ENCODE data around the gene PSMD1.
"Not testable (repeated sequence)": the region's sequence is repeated elsewhere in the genome, so short reads cannot be mapped to it uniquely, and the experiment has no call there.

Gene PSMD1

GRCh38 chr2:231187736-231188505, 131.3 kb downstream of the PSMD1 start:
- DNase-seq, result peak; percentile 37

GRCh38 chr2:231188506-231189170, 132.0 kb downstream of the PSMD1 start:
- no peak for DNase-seq

GRCh38 chr2:231189171-231189530, 132.5 kb downstream of the PSMD1 start:
- no peak for DNase-seq

- peak; percentile 7 for DNase-seq
Measured at GRCh38 chr2:231189571-231190495, 133.2 kb downstream of the PSMD1 start.

GRCh38 chr2:231190531-231191197, 134.0 kb downstream of the PSMD1 start:
- DNase-seq, result peak; percentile 35

- DNase-seq, result peak; percentile 87
Measured at GRCh38 chr2:231191896-231192872, 135.5 kb downstream of the PSMD1 start.

- DNase-seq, result no peak
Measured at GRCh38 chr2:231193216-231193615, 136.5 kb downstream of the PSMD1 start.

- DNase-seq, result no peak
Measured at GRCh38 chr2:231196592-231196991, 139.9 kb downstream of the PSMD1 start.

GRCh38 chr2:231197196-231197595, 140.5 kb downstream of the PSMD1 start:
- DNase-seq, result not testable (repeated sequence)

- DNase-seq, result no peak
Measured at GRCh38 chr2:231197706-231198290, 141.1 kb downstream of the PSMD1 start.

- peak; percentile 59 for DNase-seq
Measured at GRCh38 chr2:231198291-231199173, 141.9 kb downstream of the PSMD1 start, which contains the start of gene ARMC9. Gene ARMC9 (plus strand): TSS chr2:231198631. CDS start chr2:231206239, 7,608 bp downstream.

- peak; percentile 61 for DNase-seq
Measured at GRCh38 chr2:231199219-231199618, 142.6 kb downstream of the PSMD1 start.

GRCh38 chr2:231200805-231201474, 144.3 kb downstream of the PSMD1 start:
- DNase-seq, result peak; percentile 65

GRCh38 chr2:231201475-231201814, 144.8 kb downstream of the PSMD1 start:
- no peak for DNase-seq

GRCh38 chr2:231203087-231203486, 146.4 kb downstream of the PSMD1 start:
- no peak for DNase-seq

- no peak for DNase-seq
Measured at GRCh38 chr2:231204146-231204545, 147.5 kb downstream of the PSMD1 start.

GRCh38 chr2:231204581-231204980, 147.9 kb downstream of the PSMD1 start:
- DNase-seq, result no peak

- no peak for DNase-seq
Measured at GRCh38 chr2:231207734-231208133, 151.1 kb downstream of the PSMD1 start.

- DNase-seq, result no peak
Measured at GRCh38 chr2:231210782-231211181, 154.1 kb downstream of the PSMD1 start.

All from fibroblast of skin of right quadriceps (primary cell).